IPS-20b (cell line): ENCODE results near the gene COL27A1.

Source experiments
- H3K27ac ChIP-seq: one replicate; pipeline ENCODE4 v1.5.1; 2013; ENCODE audit warnings: low read length
- H3K27me3 ChIP-seq: 2 replicates; pipeline ENCODE4 v1.6.1; 2013; ENCODE audit warnings: mild to moderate bottlenecking, low read length, inconsistent platforms; ENCODE audit not compliant: insufficient read depth
- H3K36me3 ChIP-seq: 2 replicates; pipeline ENCODE4 v1.6.1; 2013; ENCODE audit warnings: low read depth, mild to moderate bottlenecking, inconsistent platforms, low read length, moderate library complexity; ENCODE audit not compliant: insufficient read depth
- H3K4me1 ChIP-seq: 2 replicates; pipeline ENCODE4 v1.6.1; 2013; ENCODE audit warnings: mild to moderate bottlenecking, control low read depth, inconsistent platforms, low read length, moderate library complexity; ENCODE audit not compliant: insufficient read depth
- H3K4me3 ChIP-seq: 2 replicates; pipeline ENCODE4 v1.5.1; 2013; ENCODE audit warnings: mild to moderate bottlenecking, low read length, inconsistent platforms
- H3K9ac ChIP-seq: 2 replicates; pipeline ENCODE4 v1.6.1; 2013; ENCODE audit warnings: low read depth, mild to moderate bottlenecking, inconsistent platforms, low read length, moderate library complexity
- H3K9me3 ChIP-seq: 2 replicates; pipeline ENCODE4 v1.6.1; 2013; ENCODE audit warnings: mild to moderate bottlenecking, low read depth, low read length, inconsistent platforms; ENCODE audit not compliant: insufficient read depth

COL27A1 gene

DNA sequence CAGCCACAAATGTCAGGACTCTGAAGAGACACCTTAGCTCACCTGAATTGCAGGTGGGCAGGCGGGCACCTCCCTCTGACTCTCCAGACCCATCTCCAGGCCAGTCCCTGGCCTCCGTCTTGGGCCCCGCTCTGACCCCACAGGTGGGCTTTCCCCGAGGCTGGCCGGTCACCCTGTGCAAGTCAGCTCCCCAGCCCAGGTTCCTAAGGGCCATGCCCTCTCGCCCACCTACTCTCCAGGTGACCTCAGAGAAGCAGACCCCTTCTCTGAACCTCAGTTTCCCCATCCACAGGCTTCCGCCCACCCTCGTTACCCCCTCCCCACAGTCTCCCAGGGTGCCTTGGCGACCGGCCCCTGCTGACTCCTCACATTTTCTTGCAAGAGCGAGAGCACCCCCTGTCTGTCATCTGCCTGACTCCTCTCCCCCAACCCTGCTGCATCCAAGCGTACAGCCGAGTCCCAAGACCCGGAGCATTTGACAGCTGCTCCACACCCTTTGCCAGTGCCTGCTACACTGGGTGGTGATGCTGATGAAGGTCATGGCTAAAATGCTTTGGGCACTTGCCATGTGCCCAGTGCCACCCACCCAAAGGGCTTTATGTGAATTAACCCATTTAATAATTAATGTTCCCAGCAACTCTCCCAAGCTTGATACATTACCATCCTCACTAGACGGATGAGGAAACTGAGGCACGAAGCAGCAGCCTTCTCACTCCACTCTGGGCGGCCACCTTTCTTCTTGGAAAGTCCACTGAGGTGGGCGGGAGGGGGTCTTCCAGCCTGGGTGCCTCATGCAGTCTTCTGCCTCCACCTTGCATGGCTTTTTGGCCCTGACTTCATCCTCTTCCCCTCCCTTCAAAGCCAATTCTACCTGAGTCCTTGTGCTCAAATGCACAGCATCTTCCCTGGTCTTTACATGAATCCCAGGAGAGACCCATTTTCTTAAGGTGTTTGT, 116.5 kb downstream of the COL27A1 start:
- Histone ChIP-seq H3K4me1 (no peaks in the 10 kb centered on the region), H3K9ac (no peak overlapping the region), H3K27me3 (no peaks in the 10 kb centered on the region), H3K4me3 (no peak overlapping the region), H3K36me3 (no peaks in the 10 kb centered on the region), H3K9me3 (no peaks in the 10 kb centered on the region), H3K27ac (no peak overlapping the region)

DNA sequence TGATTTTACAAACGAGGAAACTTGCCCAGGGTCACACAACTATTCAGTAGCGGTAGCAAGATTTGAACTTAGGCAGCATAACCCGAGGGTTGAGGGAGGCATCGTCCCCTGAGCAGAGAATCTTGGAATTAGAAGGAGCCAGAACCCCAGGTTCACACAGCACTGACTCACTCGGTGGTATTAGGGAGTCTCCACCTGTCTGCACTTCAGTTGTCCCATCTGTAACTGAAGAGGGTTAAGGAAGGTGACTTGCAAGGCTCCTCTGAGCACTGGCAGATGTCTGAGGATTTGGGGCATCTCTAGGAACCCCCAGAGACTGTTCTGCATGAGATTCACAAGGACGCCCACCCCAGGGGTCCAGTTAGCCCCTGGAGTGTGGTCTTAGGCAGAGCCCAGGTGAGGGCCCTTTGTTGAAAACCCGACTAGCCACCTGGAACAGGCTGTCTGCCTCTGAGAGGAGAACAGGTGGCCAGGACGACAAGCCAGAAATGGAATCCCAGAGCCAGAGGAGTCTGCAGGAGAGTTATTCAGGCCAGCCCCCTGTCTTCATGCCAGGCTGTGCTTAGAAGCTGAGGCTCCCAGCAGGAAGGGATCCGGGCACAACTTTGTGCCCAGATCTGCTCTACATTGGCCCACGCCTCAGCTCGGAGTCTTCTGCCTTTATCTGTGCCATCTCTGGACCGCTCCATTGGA, 117.5 kb downstream of the COL27A1 start:
- H3K36me3 ChIP-seq = no peaks in the 10 kb centered on the region
- no peaks in the 10 kb centered on the region for H3K4me1 ChIP-seq
- no peak overlapping the region for H3K27ac ChIP-seq
- H3K4me3 ChIP-seq = no peak overlapping the region
- H3K9me3 ChIP-seq = no peaks in the 10 kb centered on the region
- H3K9ac ChIP-seq = no peak overlapping the region; the same call in 1 of the 2 replicates
- no peaks in the 10 kb centered on the region for H3K27me3 ChIP-seq

DNA sequence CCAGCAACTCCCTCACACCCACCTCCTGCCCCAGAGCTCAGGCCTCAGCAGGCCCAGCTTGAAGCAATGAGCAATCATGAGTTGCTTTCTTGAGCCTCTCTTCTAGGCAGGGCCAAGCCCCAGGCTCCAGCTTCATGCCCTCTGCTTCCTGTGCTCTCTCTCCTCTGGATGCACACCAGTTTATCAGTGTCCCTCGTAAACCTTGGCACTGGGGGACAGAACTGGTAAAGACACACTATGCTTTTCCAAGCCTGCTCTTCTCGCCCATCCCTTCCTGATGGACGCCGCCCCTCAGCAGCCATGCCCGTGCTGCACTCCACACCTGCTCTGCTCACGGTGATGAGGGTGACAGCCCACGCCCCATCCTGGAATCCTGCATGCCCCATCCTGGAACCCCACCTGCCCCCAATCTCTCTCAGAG, 118.1 kb downstream of the COL27A1 start:
- Histone ChIP-seq H3K9ac (no peak overlapping the region), H3K9me3 (no peaks in the 10 kb centered on the region), H3K27me3 (no peaks in the 10 kb centered on the region), H3K36me3 (no peaks in the 10 kb centered on the region), H3K4me3 (no peak overlapping the region), H3K27ac (no peak overlapping the region), H3K4me1 (no peaks in the 10 kb centered on the region)

DNA sequence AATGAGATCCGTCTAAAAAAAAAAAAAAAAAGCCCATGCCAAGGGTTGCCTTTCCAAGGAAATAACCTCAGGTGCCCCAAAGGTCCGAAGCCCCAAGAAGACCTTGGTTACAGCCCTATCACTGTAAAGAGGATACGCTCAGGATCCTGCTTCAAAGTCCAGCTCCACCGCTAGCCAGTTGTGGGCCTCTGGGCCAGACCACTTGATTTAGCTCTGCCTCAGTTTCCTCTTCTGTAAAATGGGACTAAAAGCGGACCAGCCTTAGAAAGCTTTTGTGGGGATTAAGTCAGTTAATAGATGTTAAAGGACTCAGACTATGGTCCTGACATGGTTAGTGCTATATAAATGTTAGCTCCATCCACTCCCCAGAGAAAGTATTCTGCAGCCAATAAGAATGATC, 118.9 kb downstream of the COL27A1 start:
- H3K27ac ChIP-seq = no peak overlapping the region
- no peaks in the 10 kb centered on the region for H3K4me1 ChIP-seq
- no peaks in the 10 kb centered on the region for H3K27me3 ChIP-seq
- no peak overlapping the region for H3K9ac ChIP-seq
- no peak overlapping the region for H3K4me3 ChIP-seq
- H3K36me3 ChIP-seq = no peaks in the 10 kb centered on the region
- H3K9me3 ChIP-seq = no peaks in the 10 kb centered on the region

DNA sequence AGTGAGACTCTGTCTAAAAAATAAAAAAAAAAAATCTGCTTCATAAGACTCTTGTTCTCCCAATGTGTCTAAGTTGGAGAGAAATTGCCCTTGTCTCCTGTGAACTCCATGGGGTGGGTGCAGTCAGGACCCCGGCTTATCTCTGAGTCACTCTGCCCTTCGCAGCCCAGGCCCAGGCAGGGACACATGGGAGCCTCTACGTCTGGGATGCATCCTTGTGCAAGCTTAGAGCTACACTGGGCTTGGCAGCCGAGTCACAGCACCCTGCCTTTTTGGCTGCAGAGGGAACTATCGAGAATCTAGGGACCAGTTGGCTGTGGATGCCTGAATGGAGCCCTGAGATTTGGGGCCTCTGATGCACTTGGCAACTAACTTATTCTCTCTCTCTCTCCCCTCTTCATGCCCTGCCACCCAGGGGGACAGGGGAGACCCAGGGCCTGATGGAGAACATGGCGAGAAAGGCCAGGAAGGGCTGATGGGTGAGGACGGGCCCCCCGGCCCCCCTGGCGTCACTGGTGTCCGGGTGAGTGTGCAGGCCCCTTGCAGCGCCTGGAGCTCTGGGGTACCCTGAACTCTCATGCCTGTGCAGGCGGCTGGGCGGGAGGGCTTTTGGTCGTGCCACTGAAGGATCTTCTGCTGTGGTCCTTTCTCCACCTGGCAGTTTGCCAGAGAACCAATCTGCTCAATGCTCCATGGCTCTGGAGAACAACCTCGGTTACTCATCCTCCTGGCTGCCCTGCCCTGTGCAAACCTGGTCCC, 120.1 kb downstream of the COL27A1 start:
- Histone ChIP-seq H3K4me1 (no peaks in the 10 kb centered on the region), H3K9ac (no peak overlapping the region), H3K9me3 (no peaks in the 10 kb centered on the region), H3K36me3 (no peaks in the 10 kb centered on the region), H3K27me3 (no peaks in the 10 kb centered on the region), H3K27ac (no peak overlapping the region), H3K4me3 (no peak overlapping the region)

DNA sequence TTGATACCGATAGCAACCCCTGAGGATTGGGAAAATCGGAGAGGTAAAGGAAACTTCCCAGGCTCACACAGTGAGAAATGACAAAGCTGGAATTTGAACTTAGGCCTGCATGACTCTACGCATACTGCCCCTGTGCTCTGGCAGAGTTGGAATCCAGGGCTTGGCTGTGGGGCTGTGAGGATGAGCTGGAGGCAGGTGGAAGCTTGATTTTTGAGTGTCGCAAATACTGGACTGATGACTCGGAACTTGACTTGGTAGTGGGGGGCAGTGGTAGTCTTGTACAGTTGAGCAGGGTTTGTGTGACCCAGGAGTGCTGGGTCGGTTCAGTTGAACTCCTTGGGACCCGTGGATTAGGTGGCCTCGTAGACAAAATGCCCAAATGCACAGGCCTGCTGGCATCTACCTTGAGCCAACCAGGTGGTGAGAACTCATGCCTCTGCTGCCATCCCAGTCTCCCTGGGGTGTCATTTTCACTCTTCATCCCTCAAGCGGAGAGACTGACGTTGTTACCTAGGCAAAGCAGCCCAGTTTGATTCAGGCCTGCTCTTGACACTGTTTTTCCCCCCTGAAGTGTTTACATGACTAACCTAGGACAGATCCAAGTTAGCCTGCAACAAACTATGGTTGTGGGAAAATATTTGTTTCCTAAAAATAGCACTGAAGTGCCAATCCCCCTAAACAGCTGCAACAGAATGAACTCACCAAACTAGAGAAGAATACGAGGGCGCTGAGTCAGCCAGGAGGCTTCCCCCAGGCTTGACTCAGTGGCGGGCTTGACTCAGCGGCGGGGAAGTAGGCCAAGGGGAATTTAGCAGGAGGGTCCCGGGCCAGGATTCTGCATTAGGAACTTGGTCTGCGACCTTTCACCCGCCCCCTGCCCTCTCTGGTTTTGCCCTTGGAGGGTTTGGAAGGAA, 121.8 kb downstream of the COL27A1 start:
- no peaks in the 10 kb centered on the region for H3K4me1 ChIP-seq
- H3K27ac ChIP-seq = no peak overlapping the region
- H3K9ac ChIP-seq = no peak overlapping the region
- no peak overlapping the region for H3K4me3 ChIP-seq
- H3K36me3 ChIP-seq = no peaks in the 10 kb centered on the region
- H3K27me3 ChIP-seq = no peaks in the 10 kb centered on the region
- H3K9me3 ChIP-seq = no peaks in the 10 kb centered on the region

DNA sequence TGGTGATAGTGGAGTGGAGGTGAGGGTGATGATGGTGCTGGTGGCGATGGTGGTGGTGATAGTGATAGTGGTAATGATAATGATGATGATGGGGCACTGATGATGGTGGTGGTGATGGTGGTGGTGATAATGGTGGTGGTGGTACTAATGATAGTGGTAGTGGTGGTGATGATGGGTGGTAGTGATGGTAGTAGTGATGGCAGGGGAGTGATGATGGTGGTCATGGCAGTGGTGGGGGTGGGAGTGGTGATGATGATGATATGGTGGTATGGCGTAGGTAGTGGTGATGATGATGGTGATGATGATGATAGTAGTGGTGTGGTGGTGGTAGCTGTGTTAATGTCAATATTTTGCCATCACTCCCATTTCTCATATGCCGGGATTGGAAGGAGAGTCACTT, 123.0 kb downstream of the COL27A1 start:
- no peaks in the 10 kb centered on the region for H3K36me3 ChIP-seq
- H3K27ac ChIP-seq = no peak overlapping the region
- no peak overlapping the region for H3K4me3 ChIP-seq
- H3K9ac ChIP-seq = no peak overlapping the region
- H3K4me1 ChIP-seq = no peaks in the 10 kb centered on the region
- no peaks in the 10 kb centered on the region for H3K9me3 ChIP-seq
- H3K27me3 ChIP-seq = no peaks in the 10 kb centered on the region

DNA sequence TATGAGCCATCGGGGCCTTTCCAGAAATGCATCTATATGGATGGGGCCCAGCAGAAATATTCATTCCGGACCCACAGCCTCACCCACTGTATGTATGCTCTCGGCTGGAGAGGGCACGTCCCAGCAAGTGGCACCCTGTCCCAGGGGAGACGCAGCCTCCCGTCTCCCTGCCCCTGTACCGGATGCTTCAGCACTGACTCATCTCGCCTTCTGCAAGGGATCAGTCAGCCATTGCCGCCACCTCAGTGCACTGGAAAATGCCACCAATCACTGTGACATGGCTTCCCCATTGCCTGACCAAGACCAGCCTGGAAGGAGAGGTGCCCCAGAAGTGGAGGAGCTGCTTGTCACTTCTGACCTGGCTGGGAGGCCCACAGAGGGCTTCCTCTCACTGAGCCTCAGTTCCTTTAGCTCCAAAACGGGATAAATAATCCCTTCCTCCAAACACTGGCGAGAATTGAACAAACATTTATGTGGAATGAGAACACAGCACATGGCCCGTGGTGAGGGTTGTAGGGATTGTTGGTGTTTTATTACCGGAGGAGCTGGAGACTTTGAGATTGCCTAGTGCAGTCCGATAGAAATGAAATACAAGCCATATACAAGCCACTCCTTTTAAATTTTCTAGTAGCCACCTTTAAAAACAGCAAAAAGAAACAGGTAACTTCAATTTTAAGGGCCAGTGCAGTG, 123.7 kb downstream of the COL27A1 start:
- no peaks in the 10 kb centered on the region for H3K27me3 ChIP-seq
- no peaks in the 10 kb centered on the region; the same call in 1 of the 2 replicates for H3K36me3 ChIP-seq
- H3K4me3 ChIP-seq = no peak overlapping the region
- H3K9me3 ChIP-seq = no peaks in the 10 kb centered on the region
- no peaks in the 10 kb centered on the region for H3K4me1 ChIP-seq
- no peak overlapping the region for H3K9ac ChIP-seq
- no peak overlapping the region for H3K27ac ChIP-seq

DNA sequence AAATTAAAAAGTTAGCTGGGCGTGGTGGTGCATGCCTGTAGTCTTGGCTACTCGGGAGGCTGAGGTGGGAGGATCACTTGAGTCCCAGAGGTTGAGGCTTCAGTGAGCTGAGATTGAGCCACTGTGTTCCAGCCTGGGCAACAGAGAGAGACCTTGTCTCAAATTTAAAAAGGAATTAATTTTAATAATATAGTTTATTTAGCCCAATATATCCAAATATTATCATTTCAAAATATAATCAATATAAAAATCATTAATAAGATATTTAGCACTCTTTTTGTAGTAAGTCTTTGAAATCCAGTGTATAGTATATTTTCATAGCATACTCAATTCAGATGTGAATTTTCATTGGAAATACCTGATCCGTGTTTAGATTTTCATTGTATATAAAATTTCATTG, 124.4 kb downstream of the COL27A1 start:
- H3K9ac ChIP-seq = no peak overlapping the region
- H3K27ac ChIP-seq = no peak overlapping the region
- H3K36me3 ChIP-seq = no peaks in the 10 kb centered on the region; the same call in 1 of the 2 replicates
- H3K4me1 ChIP-seq = no peaks in the 10 kb centered on the region
- no peaks in the 10 kb centered on the region for H3K27me3 ChIP-seq
- no peak overlapping the region for H3K4me3 ChIP-seq
- H3K9me3 ChIP-seq = no peaks in the 10 kb centered on the region

DNA sequence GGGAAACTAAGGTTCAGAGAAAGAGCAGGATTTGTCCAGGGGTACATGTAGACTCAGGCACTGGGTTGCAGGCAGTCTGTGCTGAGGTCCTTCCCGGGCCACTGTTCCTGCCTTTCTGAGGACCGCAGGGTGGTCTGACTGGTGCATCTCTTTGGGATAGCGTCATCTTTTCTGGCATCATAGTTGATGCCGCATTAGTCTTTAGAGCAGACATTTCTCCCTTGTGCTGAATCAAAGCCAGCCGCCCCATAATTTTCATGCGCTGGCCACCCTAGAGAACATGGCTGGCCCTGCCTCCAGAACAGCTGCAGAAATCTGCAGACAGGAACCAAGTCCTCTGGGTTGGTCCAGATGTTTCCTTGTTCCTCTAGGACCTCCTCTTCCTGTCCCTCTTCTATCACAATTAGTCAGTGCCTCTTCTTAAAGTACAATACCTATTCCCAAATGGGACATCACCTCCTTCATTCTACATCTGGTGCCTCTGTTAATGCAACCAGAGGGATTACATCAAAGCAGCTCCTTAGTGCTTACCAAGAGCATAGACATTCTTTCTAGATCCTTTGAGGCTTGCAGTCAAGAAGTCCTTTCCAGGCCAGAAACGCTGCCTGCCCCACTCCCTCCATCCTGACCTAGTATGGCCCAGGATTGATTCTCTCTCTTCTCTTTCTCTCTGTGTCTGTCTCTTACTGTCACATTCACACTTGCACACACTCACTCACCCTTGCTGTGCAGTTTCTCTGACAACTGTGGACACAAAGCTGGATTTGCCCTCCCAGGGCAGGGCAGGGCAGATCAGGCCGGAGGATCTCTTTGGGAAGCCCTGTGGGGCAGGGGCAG, 125.5 kb downstream of the COL27A1 start:
- Histone ChIP-seq H3K9ac (no peak overlapping the region), H3K27me3 (no peaks in the 10 kb centered on the region), H3K4me1 (no peaks in the 10 kb centered on the region), H3K27ac (no peak overlapping the region), H3K36me3 (no peaks in the 10 kb centered on the region; the same call in 1 of the 2 replicates), H3K4me3 (no peak overlapping the region), H3K9me3 (no peaks in the 10 kb centered on the region)
